Left cardiac atrium (tissue), 4 donors: Measurements from ENCODE around the gene KIAA2012. TPM values are rescaled to one million over a fixed set of nuclear protein-coding genes. Genes with fewer than 3 reads are reported as not detected.

Experiments
- ATAC-seq, 2 donors: fragments of 200-7000 bp; cut with Tn5 transposase; one replicate each; pipeline ENCODE4 v1.9.1; 2020; ENCODE audit warnings: mild to moderate bottlenecking in 2 of 2, moderate library complexity in 2 of 2
- DNase-seq: peaks from one replicate; pipeline ENCODE4 v3.0.0-alpha.2; 2020
- intact Hi-C, 2 donors: fragments of 100-400 bp; cut with DNase I; formaldehyde crosslinking; loops; one replicate each; pipeline versions ENCODE4 v1.14.1 to v1.15.1; 2022 to 2023
- total RNA-seq, 2 donors: library from RNA; stranded (reverse); fragmentation: NEBNext Ultra II Directional; extraction: Animal tissue kit (Norgen Biotek cat#: 25700); gene quantifications; one replicate each; pipeline ENCODE4 v1.2.1, GENCODE V29; 2021
- donor health status: DM: no; HTN: yes; CAD: no.
- donor health status: DM: no; HTN: yes; CAD: no; lungs with severe emphysema.
- donor health status: DM: yes; HTN: yes; CAD: no.
- donor health status: Dilated cardiomyopathy.

KIAA2012 gene
- total RNA-seq, 2 donors from 2014 or later, result not detected

DNA sequence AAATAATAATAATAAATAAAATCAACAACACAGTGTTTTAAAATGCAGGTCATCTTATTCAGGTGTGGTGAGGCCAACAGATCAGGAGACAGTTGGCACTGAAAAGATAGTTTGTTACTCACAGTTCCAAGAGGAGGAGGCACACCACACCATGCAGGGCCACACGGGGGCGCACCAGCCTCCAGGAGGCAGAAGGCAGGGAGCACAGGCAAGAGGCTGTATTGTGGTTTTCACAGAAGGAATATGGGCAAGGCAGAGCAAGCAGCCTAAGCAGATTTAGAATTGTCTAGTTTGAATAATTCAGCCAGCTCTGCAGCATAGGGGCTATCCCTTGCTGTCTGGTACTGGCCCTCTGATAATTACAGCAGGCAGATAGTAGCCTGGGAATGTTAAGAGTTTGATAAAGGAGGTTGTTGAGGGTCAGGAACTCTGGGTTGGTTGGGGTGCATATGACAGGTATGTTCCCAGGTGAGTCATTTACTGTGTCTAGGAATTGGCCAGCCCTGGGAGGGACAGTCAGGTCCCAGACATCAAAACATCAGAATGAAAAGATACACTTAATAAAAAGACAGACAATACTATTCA is 31.3 kb downstream of the KIAA2012 start:
- DNase-seq (no peak), ATAC-seq (no peak)
- intact Hi-C loops, result no loop called here

DNA sequence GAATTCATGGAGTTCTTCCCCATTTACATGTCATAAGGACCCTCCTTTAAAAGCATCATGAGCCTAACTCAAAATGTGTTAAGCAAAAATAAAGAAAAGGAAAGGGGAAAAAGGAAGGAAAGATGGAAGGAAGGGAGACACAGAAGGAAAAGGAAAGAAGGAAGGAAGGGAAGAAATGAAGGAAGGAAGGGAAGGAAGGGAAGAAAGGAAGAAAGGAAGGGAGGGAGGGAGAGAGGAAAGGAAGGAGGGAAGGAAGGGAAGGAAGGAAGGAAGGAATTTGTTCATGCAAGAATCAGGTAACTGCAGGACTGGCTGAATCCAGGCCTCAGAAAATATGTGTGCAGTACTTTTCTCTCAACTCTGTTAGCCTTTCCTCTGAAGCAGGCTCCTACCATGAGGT is 32.0 kb downstream of the KIAA2012 start:
- ATAC-seq, result no peak
- no peak for DNase-seq
- intact Hi-C loops, result no loop called here

DNA sequence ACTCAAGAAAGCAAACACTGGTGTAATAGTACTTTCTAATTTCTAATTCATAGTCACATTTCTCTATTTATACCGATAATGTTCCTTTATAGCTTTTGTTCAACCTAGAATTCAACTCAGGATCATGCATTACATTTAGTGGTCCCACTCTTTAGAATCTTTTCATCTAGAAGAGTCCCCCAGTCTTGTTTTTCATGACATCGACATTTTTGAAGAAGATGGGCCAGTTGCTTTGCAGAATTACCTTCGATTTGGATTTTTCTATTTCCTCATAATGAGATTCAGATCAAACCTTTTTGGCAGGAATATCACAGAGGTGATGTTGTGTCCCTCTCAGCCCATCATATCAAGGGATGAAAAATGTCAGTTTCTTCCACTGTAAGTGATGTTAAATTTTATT is 35.3 kb downstream of the KIAA2012 start:
- intact Hi-C loops, result no loop called here
- no peak for ATAC-seq

DNA sequence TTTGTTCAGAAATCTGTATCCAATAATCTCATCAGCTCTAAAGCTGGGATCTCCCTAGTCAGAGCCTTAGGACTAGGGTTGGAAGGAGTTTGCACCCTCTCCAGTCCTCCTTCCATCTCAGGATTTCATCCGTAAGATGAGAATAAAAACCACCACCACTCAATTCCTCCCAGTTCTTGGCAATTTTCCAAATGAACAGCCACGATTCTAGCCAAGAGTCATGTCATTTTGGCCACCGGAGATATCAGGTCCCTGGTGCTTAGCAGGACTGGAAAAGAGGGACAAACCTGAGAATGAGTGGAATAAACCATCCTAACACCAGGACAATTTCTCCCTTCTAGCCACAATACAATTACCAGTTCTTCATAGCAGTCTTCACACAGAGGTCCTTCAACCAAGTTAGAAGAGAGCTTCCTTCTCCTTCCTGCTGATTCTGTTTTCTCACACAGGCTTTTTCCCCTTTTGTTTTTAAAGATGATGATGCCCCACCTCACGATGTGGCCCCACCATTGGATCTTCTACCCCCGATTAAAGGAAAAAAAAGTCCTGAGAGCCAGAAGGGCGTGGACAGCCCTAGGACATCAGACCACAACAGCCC is 36.2 kb downstream of the KIAA2012 start:
- no peak for DNase-seq

More for the DNA sequence above, 35.3 kb downstream of the KIAA2012 start:
- DNase-seq, result no peak

DNA sequence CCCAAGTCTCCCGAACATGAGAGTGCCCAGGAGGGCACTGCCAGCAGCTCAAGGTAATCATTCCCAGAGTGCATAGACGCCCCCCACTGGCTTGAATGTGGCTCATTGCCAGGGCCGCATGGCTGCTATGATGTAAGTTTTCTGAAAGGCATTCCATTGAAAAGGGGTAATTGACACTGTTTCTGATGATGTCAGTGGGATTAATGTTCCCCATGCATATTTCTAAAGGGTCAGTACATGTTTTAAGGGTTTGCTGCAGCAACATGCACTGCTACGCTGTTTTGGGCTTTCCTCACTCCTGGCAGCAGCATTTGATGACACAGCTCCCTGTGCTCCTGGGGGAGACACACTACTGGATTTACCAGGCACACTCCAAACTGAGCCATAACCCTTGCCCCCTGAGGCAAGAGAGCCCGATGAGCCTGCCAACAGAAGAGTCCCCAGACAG is 36.7 kb downstream of the KIAA2012 start:
- ATAC-seq, result peak; percentile 67 to 88
- peak; percentile 49 for DNase-seq

More for the DNA sequence above, 36.2 kb downstream of the KIAA2012 start:
- no peak for ATAC-seq
- intact Hi-C loops, result no loop called here

DNA sequence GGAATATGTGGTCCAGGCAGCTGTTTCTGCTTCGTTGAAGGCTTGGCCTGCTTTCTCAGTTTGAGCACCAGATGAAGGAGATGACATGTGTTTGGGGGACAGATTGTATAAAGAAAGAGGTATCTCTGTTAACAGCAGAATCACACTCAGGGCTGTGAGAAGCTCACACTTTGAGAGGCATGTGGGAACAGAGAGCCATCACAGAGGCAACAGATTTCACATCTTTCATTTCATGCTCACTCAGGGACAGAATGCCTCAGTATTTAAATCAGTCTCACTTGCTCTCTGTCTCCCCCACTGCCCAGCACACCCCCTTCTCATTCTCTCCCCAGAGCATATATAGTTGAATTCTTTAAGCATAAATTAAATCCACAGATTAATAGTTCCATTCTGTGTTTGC is 37.4 kb downstream of the KIAA2012 start:
- no peak for DNase-seq
- no peak for ATAC-seq
- intact Hi-C loops, result no loop called here

More for the DNA sequence above, 36.7 kb downstream of the KIAA2012 start:
- intact Hi-C loops, result no loop called here

DNA sequence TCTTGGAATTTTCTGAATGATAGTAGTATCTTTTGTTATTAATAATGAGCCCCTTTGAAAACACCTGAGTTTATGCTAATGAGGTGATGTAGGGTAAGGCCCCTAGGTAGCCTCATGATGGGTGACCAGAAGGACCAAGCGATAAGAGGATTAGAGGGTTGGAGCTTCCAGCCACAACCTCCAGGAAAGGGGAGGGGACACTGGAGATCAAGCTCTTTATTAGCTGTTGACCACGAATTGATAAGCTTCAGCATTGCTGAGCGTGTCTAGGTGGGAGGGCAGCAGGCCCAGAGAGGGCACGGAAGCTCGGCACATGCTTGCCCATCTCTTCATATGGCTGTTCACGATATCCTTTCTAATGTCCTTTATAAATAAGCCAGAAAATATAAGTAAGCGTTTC is 39.0 kb downstream of the KIAA2012 start:
- no peak for DNase-seq
- ATAC-seq, result no peak
- intact Hi-C loops, result no loop called here

DNA sequence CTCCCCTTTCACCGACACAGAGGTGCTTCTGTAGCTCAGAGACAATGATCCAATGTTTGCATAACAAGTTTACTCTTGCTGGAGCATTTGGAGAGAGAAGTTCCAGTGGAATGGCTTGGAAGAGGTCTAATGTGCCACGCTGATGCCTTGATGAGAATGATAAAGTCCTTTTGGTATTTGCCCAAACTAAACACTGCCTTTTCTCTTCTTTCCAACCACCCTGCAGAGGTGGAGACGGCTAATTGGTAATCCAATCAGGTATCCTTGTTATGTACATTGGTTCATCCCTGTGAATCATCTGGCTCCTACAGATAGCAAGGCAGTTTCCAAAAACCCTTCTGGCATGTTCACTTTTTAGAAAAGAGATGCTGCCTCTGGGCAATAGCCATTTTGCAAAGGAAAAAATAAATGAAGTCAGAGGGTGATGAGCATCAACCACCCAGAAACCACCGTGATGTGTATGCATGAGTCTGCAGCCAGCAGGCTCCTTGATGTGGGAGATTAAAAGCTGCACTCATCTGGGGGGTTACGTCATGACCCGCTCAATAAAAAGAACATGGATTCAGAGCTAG is 40.6 kb downstream of the KIAA2012 start:
- intact Hi-C loops, result no loop called here
- peak in 1 of 2 donors; percentile 42 for ATAC-seq
- no peak for DNase-seq

DNA sequence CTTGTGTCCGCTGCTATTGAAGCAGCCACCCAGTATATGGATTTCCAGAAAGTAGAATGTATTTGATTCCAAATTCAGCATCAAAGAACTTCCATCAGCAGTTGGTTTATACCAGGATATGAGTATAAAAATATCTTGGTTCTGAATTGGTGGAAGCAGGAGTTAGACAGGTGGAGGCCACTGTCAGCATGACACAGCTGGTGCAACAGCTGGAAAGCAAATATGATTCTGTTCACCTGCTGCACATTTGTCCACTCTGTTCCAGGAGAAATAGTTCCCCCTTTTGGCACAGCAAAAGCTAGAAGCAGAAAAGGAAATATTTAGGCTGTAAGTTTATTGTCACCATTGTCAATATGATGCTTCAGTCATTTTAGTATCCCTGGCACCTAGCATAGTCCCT is 41.2 kb downstream of the KIAA2012 start:
- intact Hi-C loops, result no loop called here
- ATAC-seq (no peak), DNase-seq (no peak)

DNA sequence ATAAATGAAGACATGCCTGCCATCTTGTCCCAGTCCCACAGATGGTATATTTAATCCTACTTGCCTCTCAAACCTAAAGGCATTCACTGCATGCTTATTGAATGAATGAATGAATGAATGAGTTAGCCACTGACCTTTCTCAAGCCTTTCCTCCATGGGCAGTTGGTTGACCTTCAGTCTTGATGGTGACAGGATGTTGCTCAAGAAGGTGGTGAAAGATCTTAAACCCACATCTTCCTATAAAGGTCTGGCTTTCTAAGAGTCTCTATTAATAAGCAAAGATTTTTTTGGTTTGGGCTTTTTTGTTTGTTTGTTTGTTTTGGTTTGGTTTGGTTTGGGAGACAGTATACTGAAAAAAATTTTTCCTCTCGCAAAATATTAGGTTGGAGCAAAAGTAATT is 41.7 kb downstream of the KIAA2012 start:
- DNase-seq (no peak), ATAC-seq (no peak)
- intact Hi-C loops, result no loop called here

DNA sequence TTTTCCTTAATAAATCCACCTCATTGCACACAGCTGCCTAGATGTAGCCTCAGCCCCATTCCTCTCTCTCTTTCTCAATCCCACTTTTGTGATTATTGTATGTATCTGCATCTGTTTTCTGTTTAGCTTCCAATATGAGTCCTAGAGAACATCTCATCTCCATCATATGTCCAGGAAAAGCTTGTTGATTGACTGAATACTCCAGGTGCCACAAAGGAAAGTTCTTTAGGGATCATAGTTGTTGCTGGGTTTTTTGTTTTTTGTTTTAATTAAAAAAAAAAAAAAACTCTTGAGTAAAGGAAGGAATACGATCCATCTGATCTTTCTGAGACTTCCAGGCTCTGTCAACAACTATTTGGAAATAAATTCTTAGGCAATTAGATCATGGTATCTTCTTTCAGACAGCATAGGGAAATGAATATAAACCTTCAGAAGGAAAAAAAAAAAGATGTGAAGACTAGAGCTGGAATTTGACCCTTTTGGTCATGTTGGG is 42.5 kb downstream of the KIAA2012 start:
- ATAC-seq (peak in 1 of 2 donors; percentile 76), DNase-seq (no peak)
- intact Hi-C loops, result no loop called here

DNA sequence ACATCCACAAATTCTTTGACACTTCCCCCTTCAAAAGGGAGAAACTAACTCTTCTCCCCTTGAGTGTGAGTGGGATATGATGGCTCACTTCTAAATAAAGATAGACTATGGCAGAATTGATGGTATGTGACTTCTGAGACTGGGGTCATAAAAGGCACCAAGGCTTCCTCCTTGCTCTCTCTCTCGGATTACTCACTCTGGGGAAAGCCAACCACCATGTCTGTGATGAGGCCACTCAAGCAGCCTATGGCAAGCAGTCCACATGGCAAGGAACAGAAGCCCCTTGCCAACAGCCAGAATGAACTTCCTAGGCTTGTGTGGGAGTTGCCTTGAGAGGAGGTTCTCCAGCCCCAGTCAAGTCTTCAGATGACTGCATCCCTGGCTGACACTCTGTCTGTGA is 43.6 kb downstream of the KIAA2012 start:
- intact Hi-C loops, result no loop called here
- ATAC-seq (no peak), DNase-seq (no peak)

DNA sequence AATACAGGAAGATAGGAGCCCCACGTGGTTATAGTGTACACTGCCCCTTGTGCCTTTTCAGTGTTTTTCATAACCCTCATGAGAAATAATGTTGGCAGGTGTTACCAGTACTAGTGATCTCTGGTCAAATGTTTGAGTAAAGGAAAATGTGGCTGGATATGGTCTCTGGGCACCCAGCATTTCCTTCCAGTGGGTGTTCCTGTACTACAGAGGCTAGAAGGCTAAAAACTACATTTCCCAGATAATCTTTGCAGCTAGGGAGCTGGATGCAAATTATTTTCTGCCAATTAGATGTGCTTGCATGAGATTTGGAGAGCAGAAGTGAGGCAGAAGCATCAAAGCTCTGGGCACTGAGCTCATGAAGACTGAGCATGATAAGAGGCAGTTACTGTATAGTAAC is 45.1 kb downstream of the KIAA2012 start:
- no peak for ATAC-seq
- DNase-seq, result no peak
- intact Hi-C loops, result no loop called here

DNA sequence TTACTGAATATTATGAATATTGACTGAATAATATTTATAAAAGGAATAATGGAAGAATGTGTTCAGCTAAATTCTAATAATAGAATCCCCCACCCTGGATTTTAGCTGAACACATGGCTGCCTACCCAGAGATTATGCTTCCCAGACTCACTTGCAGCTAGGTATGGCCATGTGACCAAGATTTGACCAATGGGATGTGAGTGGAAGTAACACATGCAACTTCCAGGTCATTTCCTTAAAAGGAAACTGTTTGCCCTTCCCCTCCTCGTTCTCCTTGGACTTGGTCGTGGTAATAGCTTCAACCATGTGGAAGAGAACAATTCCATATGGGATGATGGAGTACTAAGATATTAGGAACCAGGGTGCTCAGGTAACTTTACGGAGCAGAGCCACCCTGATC is 47.8 kb downstream of the KIAA2012 start:
- intact Hi-C loops, result no loop called here
- ATAC-seq, result no peak

DNA sequence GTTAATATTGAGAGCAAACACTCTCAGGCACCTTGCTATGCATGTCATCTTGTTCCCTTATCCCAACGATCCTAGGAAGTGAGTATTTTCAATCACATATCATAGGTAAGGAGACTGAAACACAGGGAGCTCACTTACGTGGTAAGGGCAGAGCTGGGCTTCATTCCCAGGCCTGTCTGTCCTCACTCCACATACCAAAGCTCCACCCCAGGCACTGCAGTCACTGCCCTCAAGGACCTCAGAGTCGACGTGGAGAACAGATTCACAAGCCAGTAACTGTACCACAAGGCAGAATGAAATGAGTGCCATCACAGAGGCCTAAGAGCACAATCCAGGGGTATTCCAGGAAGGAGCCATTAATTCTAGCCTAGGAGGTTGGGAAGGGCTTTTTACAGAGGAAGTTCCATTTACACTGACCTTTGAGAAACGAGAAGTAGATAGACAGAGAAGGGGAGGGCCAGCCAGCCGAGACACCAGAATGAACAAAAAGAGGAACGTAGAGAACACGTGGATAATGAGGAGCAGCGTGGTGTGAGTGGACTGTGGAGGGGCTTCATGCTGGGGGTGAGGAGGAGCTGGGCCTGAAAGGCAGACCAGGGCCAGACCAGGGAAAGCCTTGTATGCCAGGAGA is 48.6 kb downstream of the KIAA2012 start:
- intact Hi-C loops, result no loop called here
- ATAC-seq, result peak in 1 of 2 donors; percentile 63
- no peak for DNase-seq

More for the DNA sequence above, 47.8 kb downstream of the KIAA2012 start:
- no peak for DNase-seq

DNA sequence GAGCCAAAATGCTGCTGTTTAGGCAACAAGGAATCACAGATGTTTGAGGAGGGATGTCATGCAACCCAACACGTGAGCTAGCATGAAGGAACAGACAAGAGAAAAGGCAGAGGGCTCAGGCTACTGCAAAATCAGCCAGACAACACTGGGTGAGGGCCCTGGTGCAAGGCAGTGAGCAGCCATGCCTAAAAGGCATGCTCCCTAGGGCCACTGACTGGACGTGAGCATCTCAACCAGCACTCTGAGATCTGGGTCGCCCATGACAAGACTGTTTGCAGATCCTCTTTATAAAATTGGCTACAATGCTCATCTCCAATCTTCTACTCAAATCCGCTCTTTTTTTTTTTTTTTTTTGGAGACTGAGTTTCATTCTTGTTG is 49.1 kb downstream of the KIAA2012 start:
- ATAC-seq, result peak in 1 of 2 donors; percentile 22
- no peak for DNase-seq

DNA sequence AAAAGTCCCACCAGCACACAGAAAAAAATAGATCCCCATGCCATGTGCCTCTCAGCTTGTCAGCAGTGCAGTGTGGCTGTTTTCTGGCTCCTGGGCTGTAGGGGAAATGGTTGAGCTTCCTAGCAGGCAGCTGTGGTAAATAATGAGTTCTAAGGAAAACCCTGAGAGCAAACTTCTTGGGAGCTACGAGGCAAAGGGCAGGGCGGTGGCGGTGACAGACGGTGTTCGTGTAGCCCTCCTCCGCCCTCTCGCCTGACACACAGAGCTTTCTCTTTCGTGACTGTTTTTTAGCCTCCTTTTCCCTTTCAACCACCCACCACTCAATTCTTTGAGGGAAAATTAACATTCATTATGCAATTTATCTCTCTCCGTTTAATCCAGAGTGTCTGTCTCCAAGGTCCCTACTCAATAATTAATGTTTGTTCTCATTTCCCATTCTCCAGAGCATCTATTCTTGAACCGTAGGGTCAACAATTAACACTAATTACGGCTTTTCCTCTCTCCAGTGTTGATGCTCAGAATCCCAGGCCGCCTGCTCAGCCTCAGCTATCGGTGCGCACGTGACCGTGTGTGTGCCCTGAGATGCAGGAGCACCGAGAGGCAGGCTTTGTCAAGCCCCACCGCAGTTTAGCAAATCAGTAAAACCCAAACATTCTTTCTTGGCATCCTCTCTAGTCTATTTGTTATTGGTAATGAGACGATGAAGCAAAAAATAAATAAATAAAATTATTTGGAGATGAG is 50.1 kb downstream of the KIAA2012 start:
- no peak for ATAC-seq
- DNase-seq, result no peak
- intact Hi-C loops, result no loop called here

More for the DNA sequence above, 49.1 kb downstream of the KIAA2012 start:
- intact Hi-C loops, result no loop called here

DNA sequence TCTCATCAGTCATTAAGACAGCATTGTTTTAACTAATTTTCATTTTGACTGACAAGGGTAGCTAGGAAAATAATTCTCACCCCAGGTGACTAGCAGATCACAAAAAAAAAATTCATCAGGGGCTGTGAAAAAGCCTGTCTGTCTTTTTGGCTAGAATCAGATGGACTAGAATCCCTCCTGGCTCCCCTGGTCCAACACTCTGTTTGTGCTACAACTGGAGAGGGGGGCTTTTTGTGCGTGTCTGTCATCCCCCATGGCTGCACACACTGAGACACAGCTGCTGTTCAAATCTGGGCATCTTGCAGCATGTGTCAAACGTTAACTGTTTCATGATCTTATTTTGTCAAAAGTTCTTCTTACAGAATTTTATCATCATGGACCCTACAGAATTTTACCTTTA is 51.2 kb downstream of the KIAA2012 start:
- DNase-seq (no peak), ATAC-seq (no peak)
- intact Hi-C loops, result no loop called here

DNA sequence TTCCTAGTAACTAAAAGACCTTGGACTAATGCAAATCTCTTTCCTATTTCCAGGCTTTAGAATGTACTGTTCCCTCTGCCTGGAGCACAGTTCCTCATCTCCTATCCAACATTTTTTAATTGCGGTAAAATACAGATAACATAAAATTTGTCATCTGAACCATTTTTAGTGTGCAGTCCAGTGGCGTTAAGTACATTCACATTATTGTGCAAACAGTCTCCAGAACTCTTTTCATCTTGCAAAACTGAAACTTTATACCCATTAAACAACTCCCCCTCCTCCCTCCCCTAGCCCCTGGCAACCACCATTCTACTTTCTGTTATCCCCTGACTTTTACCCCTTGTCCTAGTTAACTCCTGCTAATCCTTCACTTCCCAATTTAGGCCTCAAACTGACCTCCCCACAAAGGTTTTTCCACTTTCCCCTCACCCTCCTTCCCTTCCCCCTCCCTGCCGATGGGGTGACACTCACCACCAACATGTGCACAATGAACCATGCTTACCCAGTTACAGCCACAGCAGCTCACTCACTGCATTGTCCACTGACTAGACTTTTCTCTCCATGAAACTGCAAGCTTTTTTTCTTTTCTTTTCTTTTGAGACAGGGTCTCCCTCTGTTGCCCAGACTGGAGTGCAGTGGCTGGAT is 54.8 kb downstream of the KIAA2012 start:
- ATAC-seq (no peak), DNase-seq (no peak)
- intact Hi-C loops, result no loop called here
